ENCODE data around the gene MPC1L.
A peak's percentile ranks its signal among the peaks of the same experiment; 100 is the strongest.

The MPC1L gene

GRCh38 chrX:40632199-40632598, 9.0 kb downstream of the MPC1L start:
- DNase-seq, result no peak

- DNase-seq, result no peak
Observed at GRCh38 chrX:40637687-40638086, 14.5 kb downstream of the MPC1L start.

- no peak for DNase-seq
Observed at GRCh38 chrX:40644176-40644575, 20.9 kb downstream of the MPC1L start.

GRCh38 chrX:40644821-40645358, 21.7 kb downstream of the MPC1L start:
- peak; percentile 23 for DNase-seq

GRCh38 chrX:40646489-40647306, 23.5 kb downstream of the MPC1L start:
- peak; percentile 5 for DNase-seq

GRCh38 chrX:40647307-40648197, 24.3 kb downstream of the MPC1L start, which contains the start of gene CXorf38:
CXorf38 (minus strand) TSS chrX:40647561; CDS start chrX:40647520, 41 bp downstream.
- DNase-seq, result peak; percentile 85

- peak; percentile 65 for DNase-seq
Observed at GRCh38 chrX:40651620-40652223, 28.5 kb downstream of the MPC1L start.

- DNase-seq, result no peak
Observed at GRCh38 chrX:40652664-40653063, 29.4 kb downstream of the MPC1L start.

GRCh38 chrX:40653535-40653934, 30.3 kb downstream of the MPC1L start:
- no peak for DNase-seq

GRCh38 chrX:40660381-40660780, 37.2 kb downstream of the MPC1L start:
- no peak for DNase-seq

GRCh38 chrX:40661489-40661888, 38.3 kb downstream of the MPC1L start:
- DNase-seq, result no peak

GRCh38 chrX:40663078-40663740, 40.0 kb downstream of the MPC1L start:
- no peak for DNase-seq

- no peak for DNase-seq
Observed at GRCh38 chrX:40663880-40664630, 40.8 kb downstream of the MPC1L start.

- DNase-seq, result no peak
Observed at GRCh38 chrX:40671126-40671525, 47.9 kb downstream of the MPC1L start.

Data from activated T-cell treated with anti-CD3 and anti-CD28 coated beads for 4 hours (primary cell).